ENCODE measurements around the gene C3. TPM values are rescaled to one million over a fixed set of nuclear protein-coding genes. Genes with fewer than 3 reads are reported as not detected.

C3 gene
- total and polyA plus RNA-seq, 2 of the 13 experiments (the other 11 are each of a cell fraction or from before 2014, with no cell fraction given) = 1,455 to 6,272 TPM

GRCh38 chr19:6710273-6711077, 10.0 kb downstream of the C3 start (continued):
- TF ChIP-seq ZFP41 (CRISPR knock-in tag; IDR thresholded peaks at IDR 0.05; ENCODE audit: borderline replicate concordance) = no peak
- TF ChIP-seq, protein P1, sequence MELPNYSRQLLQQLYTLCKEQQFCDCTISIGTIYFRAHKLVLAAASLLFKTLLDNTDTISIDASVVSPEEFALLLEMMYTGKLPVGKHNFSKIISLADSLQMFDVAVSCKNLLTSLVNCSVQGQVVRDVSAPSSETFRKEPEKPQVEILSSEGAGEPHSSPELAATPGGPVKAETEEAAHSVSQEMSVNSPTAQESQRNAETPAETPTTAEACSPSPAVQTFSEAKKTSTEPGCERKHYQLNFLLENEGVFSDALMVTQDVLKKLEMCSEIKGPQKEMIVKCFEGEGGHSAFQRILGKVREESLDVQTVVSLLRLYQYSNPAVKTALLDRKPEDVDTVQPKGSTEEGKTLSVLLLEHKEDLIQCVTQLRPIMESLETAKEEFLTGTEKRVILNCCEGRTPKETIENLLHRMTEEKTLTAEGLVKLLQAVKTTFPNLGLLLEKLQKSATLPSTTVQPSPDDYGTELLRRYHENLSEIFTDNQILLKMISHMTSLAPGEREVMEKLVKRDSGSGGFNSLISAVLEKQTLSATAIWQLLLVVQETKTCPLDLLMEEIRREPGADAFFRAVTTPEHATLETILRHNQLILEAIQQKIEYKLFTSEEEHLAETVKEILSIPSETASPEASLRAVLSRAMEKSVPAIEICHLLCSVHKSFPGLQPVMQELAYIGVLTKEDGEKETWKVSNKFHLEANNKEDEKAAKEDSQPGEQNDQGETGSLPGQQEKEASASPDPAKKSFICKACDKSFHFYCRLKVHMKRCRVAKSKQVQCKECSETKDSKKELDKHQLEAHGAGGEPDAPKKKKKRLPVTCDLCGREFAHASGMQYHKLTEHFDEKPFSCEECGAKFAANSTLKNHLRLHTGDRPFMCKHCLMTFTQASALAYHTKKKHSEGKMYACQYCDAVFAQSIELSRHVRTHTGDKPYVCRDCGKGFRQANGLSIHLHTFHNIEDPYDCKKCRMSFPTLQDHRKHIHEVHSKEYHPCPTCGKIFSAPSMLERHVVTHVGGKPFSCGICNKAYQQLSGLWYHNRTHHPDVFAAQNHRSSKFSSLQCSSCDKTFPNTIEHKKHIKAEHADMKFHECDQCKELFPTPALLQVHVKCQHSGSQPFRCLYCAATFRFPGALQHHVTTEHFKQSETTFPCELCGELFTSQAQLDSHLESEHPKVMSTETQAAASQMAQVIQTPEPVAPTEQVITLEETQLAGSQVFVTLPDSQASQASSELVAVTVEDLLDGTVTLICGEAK (IDR thresholded peaks at IDR 0.05) = no peak
- TF ChIP-seq, protein P1 (CRISPR knock-in tag; IDR thresholded peaks at IDR 0.05) = no peak
- no peak for TF ChIP-seq ZNF574 (CRISPR knock-in tag; IDR thresholded peaks at IDR 0.05)
- no peak for TF ChIP-seq RNF219 (CRISPR knock-in tag; IDR thresholded peaks at IDR 0.05)
- peak; percentile 29 for TF ChIP-seq PHF5A (CRISPR knock-in tag; IDR thresholded peaks at IDR 0.05; ENCODE audit: low read depth, unreplicated experiment)
- TF ChIP-seq SSRP1 (CRISPR knock-in tag; IDR thresholded peaks at IDR 0.05) = peak; percentile 34; the same call in 1 of the 2 replicates
- no peak for TF ChIP-seq FOXP1 (IDR thresholded peaks at IDR 0.05)
- no peak for TF ChIP-seq FOXP1 (CRISPR knock-in tag; IDR thresholded peaks at IDR 0.05)
- TF ChIP-seq FOSL2 (CRISPR knock-in tag; IDR thresholded peaks at IDR 0.05) = no peak
- no peak for TF ChIP-seq JUNB (CRISPR knock-in tag; IDR thresholded peaks at IDR 0.05; ENCODE audit: borderline replicate concordance)
- no peak for TF ChIP-seq ZNF34 (CRISPR knock-in tag; IDR thresholded peaks at IDR 0.05; ENCODE audit: borderline replicate concordance)
- no peak for TF ChIP-seq TIGD3 (CRISPR knock-in tag; IDR thresholded peaks at IDR 0.05; ENCODE audit: borderline replicate concordance)
